ENCODE data around the gene BAG1. TPM values are rescaled to one million over a fixed set of nuclear protein-coding genes. Genes with fewer than 3 reads are reported as not detected.
A peak's percentile ranks its signal among the peaks of the same experiment; 100 is the strongest.

BAG1 gene
- total RNA-seq, 1 donor from 2014 or later = 43.3 TPM

- Histone ChIP-seq H3K9me3 (ENCODE audit: insufficient read depth, low read depth, low read length) (no peaks in the 10 kb centered on the region), H3K27ac (ENCODE audit: low read depth, low read length) (no peak overlapping the region), H4K20me1 (ENCODE audit: insufficient read depth, low read length) (peaks cover 42% of the 10 kb centered on the region), H3K9ac (ENCODE audit: low read length) (no peak overlapping the region), H2AFZ (ENCODE audit: low read depth, low read length) (no peak overlapping the region), H3K79me2 (ENCODE audit: insufficient read depth, low read length) (peaks cover 84% of the 10 kb centered on the region), H3K4me1 (ENCODE audit: insufficient read depth, low read length) (no peaks in the 10 kb centered on the region), H3K4me2 (ENCODE audit: low read length) (peak overlapping the region; percentile 15), H3K27me3 (ENCODE audit: insufficient read depth, low read length) (no peaks in the 10 kb centered on the region), H3K36me3 (ENCODE audit: insufficient read depth, low read length) (peaks cover 54% of the 10 kb centered on the region), H3K4me3 (ENCODE audit: insufficient read depth, low read depth, low read length) (no peak overlapping the region)
- no peak overlapping the region for H3K4me3 Mint-ChIP-seq (ENCODE audit: unreplicated experiment)
- H3K9me3 Mint-ChIP-seq (ENCODE audit: unreplicated experiment) = no peaks in the 10 kb centered on the region
- no peaks in the 10 kb centered on the region for H3K27me3 Mint-ChIP-seq (ENCODE audit: low read depth, unreplicated experiment)
- TF ChIP-seq, protein P1, sequence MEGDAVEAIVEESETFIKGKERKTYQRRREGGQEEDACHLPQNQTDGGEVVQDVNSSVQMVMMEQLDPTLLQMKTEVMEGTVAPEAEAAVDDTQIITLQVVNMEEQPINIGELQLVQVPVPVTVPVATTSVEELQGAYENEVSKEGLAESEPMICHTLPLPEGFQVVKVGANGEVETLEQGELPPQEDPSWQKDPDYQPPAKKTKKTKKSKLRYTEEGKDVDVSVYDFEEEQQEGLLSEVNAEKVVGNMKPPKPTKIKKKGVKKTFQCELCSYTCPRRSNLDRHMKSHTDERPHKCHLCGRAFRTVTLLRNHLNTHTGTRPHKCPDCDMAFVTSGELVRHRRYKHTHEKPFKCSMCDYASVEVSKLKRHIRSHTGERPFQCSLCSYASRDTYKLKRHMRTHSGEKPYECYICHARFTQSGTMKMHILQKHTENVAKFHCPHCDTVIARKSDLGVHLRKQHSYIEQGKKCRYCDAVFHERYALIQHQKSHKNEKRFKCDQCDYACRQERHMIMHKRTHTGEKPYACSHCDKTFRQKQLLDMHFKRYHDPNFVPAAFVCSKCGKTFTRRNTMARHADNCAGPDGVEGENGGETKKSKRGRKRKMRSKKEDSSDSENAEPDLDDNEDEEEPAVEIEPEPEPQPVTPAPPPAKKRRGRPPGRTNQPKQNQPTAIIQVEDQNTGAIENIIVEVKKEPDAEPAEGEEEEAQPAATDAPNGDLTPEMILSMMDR (IDR thresholded peaks at IDR 0.05; ENCODE audit: insufficient read depth, low read depth, low read length) = no peak
- no peak for TF ChIP-seq EZH2 (IDR thresholded peaks at IDR 0.05; ENCODE audit: insufficient read depth, low read length)
- peaks cover 20% of the 10 kb centered on the region for H3K36me3 Mint-ChIP-seq (ENCODE audit: low read depth, unreplicated experiment)
- FAIRE-seq (no peak), DNase-seq (ENCODE audit: low read depth) (no peak)
- no peak overlapping the region for H3K27ac Mint-ChIP-seq (ENCODE audit: unreplicated experiment)
- H3K4me1 Mint-ChIP-seq (ENCODE audit: low read depth, unreplicated experiment) = peaks cover 24% of the 10 kb centered on the region
These were observed 32.9 kb upstream of the BAG1 start for GRCh38 chr9:33297432-33297831.

DNA sequence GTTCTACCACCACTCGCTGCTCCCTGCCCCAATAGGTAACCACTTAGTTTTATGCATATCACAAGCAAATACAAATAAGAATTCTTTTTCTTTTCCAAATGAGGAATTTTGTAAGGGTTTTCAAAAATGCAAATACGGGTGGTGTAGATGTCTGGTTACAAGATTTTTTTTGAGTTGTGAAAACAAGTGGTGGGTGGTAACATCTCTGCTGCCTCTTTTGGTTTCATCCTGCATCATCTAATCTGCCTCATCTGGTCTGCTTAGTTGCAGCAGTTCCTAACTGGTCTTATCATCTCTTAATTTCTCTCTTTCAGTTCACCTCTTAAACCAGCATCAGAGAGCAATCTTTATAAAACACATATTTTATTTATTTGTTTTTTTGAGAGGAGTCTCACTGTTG lies 31.1 kb upstream of the BAG1 start:
- no peak overlapping the region for H3K9ac ChIP-seq (ENCODE audit: low read length)
- Mint-ChIP-seq H3K4me1 (ENCODE audit: low read depth, unreplicated experiment) (peaks cover 36% of the 10 kb centered on the region), H3K4me3 (ENCODE audit: unreplicated experiment) (no peak overlapping the region), H3K27ac (ENCODE audit: unreplicated experiment) (no peak overlapping the region), H3K9me3 (ENCODE audit: unreplicated experiment) (no peaks in the 10 kb centered on the region), H3K27me3 (ENCODE audit: low read depth, unreplicated experiment) (no peaks in the 10 kb centered on the region), H3K36me3 (ENCODE audit: low read depth, unreplicated experiment) (peaks cover 23% of the 10 kb centered on the region)
- peaks cover 39% of the 10 kb centered on the region for H4K20me1 ChIP-seq (ENCODE audit: insufficient read depth, low read length)
- no peak overlapping the region for H3K4me3 ChIP-seq (ENCODE audit: insufficient read depth, low read depth, low read length)
- H3K4me1 ChIP-seq (ENCODE audit: insufficient read depth, low read length) = peaks cover 2% of the 10 kb centered on the region
- no peak overlapping the region for H2AFZ ChIP-seq (ENCODE audit: low read depth, low read length)
- no peak overlapping the region for H3K27ac ChIP-seq (ENCODE audit: low read depth, low read length)
- H3K79me2 ChIP-seq (ENCODE audit: insufficient read depth, low read length) = peaks cover 99% of the 10 kb centered on the region
- no peaks in the 10 kb centered on the region for H3K9me3 ChIP-seq (ENCODE audit: insufficient read depth, low read depth, low read length)
- H3K27me3 ChIP-seq (ENCODE audit: insufficient read depth, low read length) = no peaks in the 10 kb centered on the region
- DNase-seq (ENCODE audit: low read depth) (no peak), FAIRE-seq (no peak)
- TF ChIP-seq EZH2 (IDR thresholded peaks at IDR 0.05; ENCODE audit: insufficient read depth, low read length) = no peak
- TF ChIP-seq, protein P1 (IDR thresholded peaks at IDR 0.05; ENCODE audit: insufficient read depth, low read depth, low read length) = no peak
- peaks cover 51% of the 10 kb centered on the region for H3K36me3 ChIP-seq (ENCODE audit: insufficient read depth, low read length)
- H3K4me2 ChIP-seq (ENCODE audit: low read length) = no peak overlapping the region

DNA sequence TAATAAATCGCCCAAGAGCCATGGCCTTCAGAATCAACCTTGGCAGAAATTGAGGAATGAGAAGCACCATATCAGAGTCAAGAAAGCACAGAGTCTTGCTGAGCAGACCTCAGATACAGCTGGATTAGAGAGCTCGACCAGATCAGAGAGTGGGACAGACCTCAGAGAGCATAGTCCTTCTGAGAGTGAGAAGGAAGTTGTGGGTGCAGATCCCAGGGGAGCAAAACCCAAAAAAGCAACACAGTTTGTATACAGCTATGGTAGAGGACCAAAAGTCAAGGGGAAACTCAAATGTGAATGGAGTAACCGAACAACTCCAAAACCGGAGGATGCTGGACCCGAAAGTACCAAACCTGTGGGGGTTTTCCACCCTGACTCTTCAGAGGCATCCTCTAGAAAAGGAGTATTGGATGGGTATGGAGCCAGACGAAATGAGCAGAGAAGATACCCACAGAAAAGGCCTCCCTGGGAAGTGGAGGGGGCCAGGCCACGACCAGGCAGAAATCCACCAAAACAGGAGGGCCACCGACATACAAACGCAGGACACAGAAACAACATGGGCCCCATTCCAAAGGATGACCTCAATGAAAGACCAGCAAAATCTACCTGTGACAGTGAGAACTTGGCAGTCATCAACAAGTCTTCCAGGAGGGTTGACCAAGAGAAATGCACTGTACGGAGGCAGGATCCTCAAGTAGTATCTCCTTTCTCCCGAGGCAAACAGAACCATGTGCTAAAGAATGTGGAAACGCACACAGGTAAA lies 30.3 kb upstream of the BAG1 start:
- Histone ChIP-seq H4K20me1 (ENCODE audit: insufficient read depth, low read length) (peaks cover 37% of the 10 kb centered on the region), H3K9ac (ENCODE audit: low read length) (no peak overlapping the region), H2AFZ (ENCODE audit: low read depth, low read length) (no peak overlapping the region), H3K27me3 (ENCODE audit: insufficient read depth, low read length) (no peaks in the 10 kb centered on the region), H3K4me2 (ENCODE audit: low read length) (no peak overlapping the region), H3K27ac (ENCODE audit: low read depth, low read length) (no peak overlapping the region), H3K4me1 (ENCODE audit: insufficient read depth, low read length) (peaks cover 4% of the 10 kb centered on the region), H3K4me3 (ENCODE audit: insufficient read depth, low read depth, low read length) (no peak overlapping the region), H3K36me3 (ENCODE audit: insufficient read depth, low read length) (peaks cover 47% of the 10 kb centered on the region), H3K79me2 (ENCODE audit: insufficient read depth, low read length) (peaks cover 94% of the 10 kb centered on the region), H3K9me3 (ENCODE audit: insufficient read depth, low read depth, low read length) (no peaks in the 10 kb centered on the region)
- Mint-ChIP-seq H3K27ac (ENCODE audit: unreplicated experiment) (no peak overlapping the region), H3K4me3 (ENCODE audit: unreplicated experiment) (no peak overlapping the region), H3K36me3 (ENCODE audit: low read depth, unreplicated experiment) (peaks cover 21% of the 10 kb centered on the region), H3K4me1 (ENCODE audit: low read depth, unreplicated experiment) (peaks cover 36% of the 10 kb centered on the region), H3K9me3 (ENCODE audit: unreplicated experiment) (no peaks in the 10 kb centered on the region), H3K27me3 (ENCODE audit: low read depth, unreplicated experiment) (no peaks in the 10 kb centered on the region)
- no peak for TF ChIP-seq EZH2 (IDR thresholded peaks at IDR 0.05; ENCODE audit: insufficient read depth, low read length)
- TF ChIP-seq, protein P1 (IDR thresholded peaks at IDR 0.05; ENCODE audit: insufficient read depth, low read depth, low read length) = no peak
- DNase-seq (ENCODE audit: low read depth) = no peak
- FAIRE-seq = no peak

All from astrocyte (in vitro differentiated cells and primary cell).